ENCODE results near the gene STING1. TPM values are rescaled to one million over a fixed set of nuclear protein-coding genes. Genes with fewer than 3 reads are reported as not detected.
"Not testable (repeated sequence)": the region's sequence is repeated elsewhere in the genome, so short reads cannot be mapped to it uniquely, and the experiment has no call there.

STING1 gene
- total RNA-seq, 1 experiment from 2014 or later = 1.6 TPM

DNA sequence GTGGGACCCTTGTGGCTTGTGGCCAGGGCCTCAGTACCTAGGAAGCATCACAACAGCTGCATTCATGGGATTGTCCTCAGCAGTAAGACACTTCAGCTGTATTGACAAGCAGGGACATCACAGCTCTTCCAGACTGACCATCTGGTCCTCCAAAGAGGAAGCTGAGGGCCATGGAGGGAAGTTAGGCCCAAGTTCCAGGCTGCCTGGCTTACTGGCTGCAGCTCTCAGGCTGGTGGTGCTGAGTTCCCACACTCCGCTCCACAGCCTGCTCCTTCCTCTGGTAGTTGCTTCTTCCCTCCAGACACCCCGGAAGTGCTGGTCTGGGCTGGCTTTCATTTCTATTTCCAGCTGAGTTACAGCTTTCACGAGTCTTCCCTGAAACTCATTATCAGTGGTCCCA is 5.7 kb upstream of the STING1 start:
- no peaks in the 10 kb centered on the region for H3K36me3 Mint-ChIP-seq
- TF ChIP-seq ATF1 (CRISPR knock-in tag; IDR thresholded peaks at IDR 0.05) (no peak), FOXP1 (CRISPR knock-in tag; IDR thresholded peaks at IDR 0.05; ENCODE audit: borderline replicate concordance) (no peak), TEAD1 (CRISPR knock-in tag; IDR thresholded peaks at IDR 0.05) (no peak), IRF2 (CRISPR knock-in tag; IDR thresholded peaks at IDR 0.05; ENCODE audit: borderline replicate concordance, low read depth) (no peak), GABPB1 (CRISPR knock-in tag; IDR thresholded peaks at IDR 0.05) (no peak), NR2C2 (CRISPR knock-in tag; IDR thresholded peaks at IDR 0.05) (no peak), FOXP4 (CRISPR knock-in tag; IDR thresholded peaks at IDR 0.05) (no peak)
- TF ChIP-seq, protein P1, sequence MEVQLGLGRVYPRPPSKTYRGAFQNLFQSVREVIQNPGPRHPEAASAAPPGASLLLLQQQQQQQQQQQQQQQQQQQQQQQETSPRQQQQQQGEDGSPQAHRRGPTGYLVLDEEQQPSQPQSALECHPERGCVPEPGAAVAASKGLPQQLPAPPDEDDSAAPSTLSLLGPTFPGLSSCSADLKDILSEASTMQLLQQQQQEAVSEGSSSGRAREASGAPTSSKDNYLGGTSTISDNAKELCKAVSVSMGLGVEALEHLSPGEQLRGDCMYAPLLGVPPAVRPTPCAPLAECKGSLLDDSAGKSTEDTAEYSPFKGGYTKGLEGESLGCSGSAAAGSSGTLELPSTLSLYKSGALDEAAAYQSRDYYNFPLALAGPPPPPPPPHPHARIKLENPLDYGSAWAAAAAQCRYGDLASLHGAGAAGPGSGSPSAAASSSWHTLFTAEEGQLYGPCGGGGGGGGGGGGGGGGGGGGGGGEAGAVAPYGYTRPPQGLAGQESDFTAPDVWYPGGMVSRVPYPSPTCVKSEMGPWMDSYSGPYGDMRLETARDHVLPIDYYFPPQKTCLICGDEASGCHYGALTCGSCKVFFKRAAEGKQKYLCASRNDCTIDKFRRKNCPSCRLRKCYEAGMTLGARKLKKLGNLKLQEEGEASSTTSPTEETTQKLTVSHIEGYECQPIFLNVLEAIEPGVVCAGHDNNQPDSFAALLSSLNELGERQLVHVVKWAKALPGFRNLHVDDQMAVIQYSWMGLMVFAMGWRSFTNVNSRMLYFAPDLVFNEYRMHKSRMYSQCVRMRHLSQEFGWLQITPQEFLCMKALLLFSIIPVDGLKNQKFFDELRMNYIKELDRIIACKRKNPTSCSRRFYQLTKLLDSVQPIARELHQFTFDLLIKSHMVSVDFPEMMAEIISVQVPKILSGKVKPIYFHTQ (CRISPR knock-in tag; IDR thresholded peaks at IDR 0.05) = no peak
- POLR2A ChIA-PET = no interaction called here
- H3K4me3 Mint-ChIP-seq = no peak overlapping the region
- ATAC-seq = no peak
- no peaks in the 10 kb centered on the region for H3K9me3 Mint-ChIP-seq
- CTCF ChIA-PET = interaction anchor here (1.5 kb wide), 1 partner anchor 25 kb away, joined by 3 read pairs; no protein-coding TSS in a partner anchor
- H3K4me1 Mint-ChIP-seq = peaks cover 14% of the 10 kb centered on the region
- DNase-seq (ENCODE audit: low spot score) = no peak
- no peaks in the 10 kb centered on the region for H3K27me3 Mint-ChIP-seq (ENCODE audit: low read depth)
- no peak overlapping the region for H3K27ac Mint-ChIP-seq

DNA sequence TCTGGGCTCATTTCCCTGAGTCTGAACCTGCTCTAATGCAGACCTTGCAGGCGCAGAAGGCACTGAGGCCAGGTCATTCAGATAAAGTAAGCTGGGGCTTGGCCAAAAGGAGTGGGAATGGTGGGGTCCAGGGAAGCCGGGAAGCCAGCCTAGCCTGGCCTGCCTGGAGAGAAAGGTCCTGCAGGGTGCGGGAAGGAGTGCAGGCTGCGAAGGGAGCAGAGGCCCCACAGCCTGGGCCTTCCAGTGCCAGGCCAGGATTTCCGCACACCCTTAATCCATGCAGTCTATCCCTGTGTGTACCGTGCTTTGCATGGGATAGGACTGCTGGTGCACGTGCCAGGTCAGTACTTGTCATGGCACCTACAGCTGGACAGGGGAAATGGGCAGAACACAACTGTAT is 3.6 kb upstream of the STING1 start:
- DNase-seq (ENCODE audit: low spot score) (peak; percentile 32), ATAC-seq (peak; percentile 88)
- Mint-ChIP-seq H3K4me1 (peaks cover 18% of the 10 kb centered on the region), H3K36me3 (no peaks in the 10 kb centered on the region), H3K27me3 (ENCODE audit: low read depth) (no peaks in the 10 kb centered on the region), H3K9me3 (no peaks in the 10 kb centered on the region), H3K4me3 (no peak overlapping the region), H3K27ac (no peak overlapping the region)
- CTCF ChIA-PET = interaction anchor here (1.2 to 3.2 kb wide), 2 partner anchors 64 to 89 kb away, joined by 3 to 12 read pairs; no protein-coding TSS in a partner anchor
- TF ChIP-seq ZNF138 (CRISPR knock-in tag; conservative IDR thresholded peaks at IDR 0.05) (0 out of 2 replicates have a peak, but pooled peaks have one; percentile 71), ZBTB21 (CRISPR knock-in tag; IDR thresholded peaks at IDR 0.05; ENCODE audit: borderline replicate concordance) (0 out of 2 replicates have a peak, but pooled peaks have one; percentile 46), SP1 (CRISPR knock-in tag; conservative IDR thresholded peaks at IDR 0.05) (peak; percentile 30; the same call in 1 of the 2 replicates), RELA (CRISPR knock-in tag; IDR thresholded peaks at IDR 0.05; ENCODE audit: borderline replicate concordance) (no peak), MAX (CRISPR knock-in tag; IDR thresholded peaks at IDR 0.05) (peak; percentile 55; the same call in 1 of the 2 replicates), ZMAT4 (CRISPR knock-in tag; IDR thresholded peaks at IDR 0.05) (no peak), PRDM15 (CRISPR knock-in tag; IDR thresholded peaks at IDR 0.05) (peak; percentile 99)
- POLR2A ChIA-PET = no interaction called here

- H3K36me3 Mint-ChIP-seq; H3K27me3 Mint-ChIP-seq (ENCODE audit: low read depth); DNase-seq (ENCODE audit: low spot score); ATAC-seq; H3K9me3 Mint-ChIP-seq; H3K4me3 Mint-ChIP-seq; POLR2A ChIA-PET: not testable (repeated sequence)
- H3K27ac Mint-ChIP-seq = peak overlapping the region; percentile 25; the same call in 1 of the 2 replicates
- H3K4me1 Mint-ChIP-seq = peaks cover 20% of the 10 kb centered on the region
- CTCF ChIA-PET = interaction anchor here (0.6 to 1.5 kb wide), 3 partner anchors 31 to 865 kb away, joined by 3 to 6 read pairs (median 5); no protein-coding TSS in a partner anchor
Observed at GRCh38 chr5:139482890-139483208, 291 bp upstream of the STING1 start.
